ENCODE results near the gene NPAS3. TPM values are rescaled to one million over a fixed set of nuclear protein-coding genes. Genes with fewer than 3 reads are reported as not detected.

Gene NPAS3
- polyA plus RNA-seq, 2 of the 4 experiments (the other 2 are of a cell fraction): not detected

DNA sequence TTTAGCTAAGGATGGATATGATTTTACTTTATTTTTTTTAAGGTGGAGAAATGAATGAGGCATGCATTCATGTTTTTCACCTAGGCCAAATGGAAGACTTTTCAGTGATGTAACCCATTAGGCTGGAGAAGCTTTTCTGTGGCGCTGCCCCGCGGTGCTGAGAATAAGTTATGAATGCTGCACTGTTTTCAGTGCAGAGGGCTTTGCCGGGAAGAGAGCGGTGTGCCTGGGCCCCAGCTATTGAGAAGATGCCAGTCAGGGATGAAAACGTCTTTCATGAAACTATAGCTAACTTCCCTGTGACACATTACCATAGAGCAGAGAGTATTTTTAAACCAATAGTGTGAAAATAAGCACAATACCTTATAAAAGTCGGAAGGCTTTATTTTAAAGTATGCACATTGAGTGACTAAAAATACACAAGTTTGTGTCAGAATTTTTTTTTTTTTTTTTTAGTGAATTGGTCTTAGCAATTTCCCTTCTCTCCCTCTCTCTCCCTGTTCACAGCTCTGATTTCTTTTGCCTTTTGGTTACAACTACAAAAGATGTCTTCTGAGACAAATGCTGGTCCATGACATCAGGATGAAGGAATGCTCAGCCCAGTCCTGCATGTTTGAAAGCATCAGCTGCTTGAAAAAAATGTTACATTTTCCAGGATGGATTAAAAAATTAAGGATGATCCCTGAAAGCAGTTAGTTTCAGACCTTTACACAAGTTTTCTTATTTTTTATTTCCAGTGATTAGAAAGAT lies 48.3 kb downstream of the NPAS3 start:
- H3K9me3 ChIP-seq: no peaks in the 10 kb centered on the region
- WGBS (ENCODE audit: missing lambda C conversion rate): 64% methylated on average over 7 of the region's 7 CpGs
- H3K4me2 ChIP-seq: no peak overlapping the region
- H3K27ac ChIP-seq: no peak overlapping the region
- CTCF ChIA-PET: interaction anchor here (0.6 kb wide), 1 partner anchor 82 kb away, joined by 4 read pairs; no protein-coding TSS in a partner anchor
- H3K4me3 ChIP-seq: no peak overlapping the region
- TF ChIP-seq EHMT2 (IDR thresholded peaks at IDR 0.05; ENCODE audit: low read depth): no peak
- TF ChIP-seq, protein P1, sequence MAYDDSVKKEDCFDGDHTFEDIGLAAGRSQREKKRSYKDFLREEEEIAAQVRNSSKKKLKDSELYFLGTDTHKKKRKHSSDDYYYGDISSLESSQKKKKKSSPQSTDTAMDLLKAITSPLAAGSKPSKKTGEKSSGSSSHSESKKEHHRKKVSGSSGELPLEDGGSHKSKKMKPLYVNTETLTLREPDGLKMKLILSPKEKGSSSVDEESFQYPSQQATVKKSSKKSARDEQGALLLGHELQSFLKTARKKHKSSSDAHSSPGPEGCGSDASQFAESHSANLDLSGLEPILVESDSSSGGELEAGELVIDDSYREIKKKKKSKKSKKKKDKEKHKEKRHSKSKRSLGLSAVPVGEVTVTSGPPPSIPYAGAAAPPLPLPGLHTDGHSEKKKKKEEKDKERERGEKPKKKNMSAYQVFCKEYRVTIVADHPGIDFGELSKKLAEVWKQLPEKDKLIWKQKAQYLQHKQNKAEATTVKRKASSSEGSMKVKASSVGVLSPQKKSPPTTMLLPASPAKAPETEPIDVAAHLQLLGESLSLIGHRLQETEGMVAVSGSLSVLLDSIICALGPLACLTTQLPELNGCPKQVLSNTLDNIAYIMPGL (CRISPR knock-in tag; IDR thresholded peaks at IDR 0.05; ENCODE audit: borderline replicate concordance): no peak
- TF ChIP-seq NPAS2 (CRISPR knock-in tag; IDR thresholded peaks at IDR 0.05; ENCODE audit: borderline replicate concordance): no peak
- TF ChIP-seq JUNB (IDR thresholded peaks at IDR 0.05): no peak
- no peak for TF ChIP-seq ZC3H11A (IDR thresholded peaks at IDR 0.05)
- no peak for TF ChIP-seq HDAC2 (IDR thresholded peaks at IDR 0.05)
- TF ChIP-seq REST (IDR thresholded peaks at IDR 0.05): no peak
- TF ChIP-seq CEBPB (IDR thresholded peaks at IDR 0.05): no peak
- TF ChIP-seq FOXS1 (CRISPR knock-in tag; IDR thresholded peaks at IDR 0.05): no peak
- TF ChIP-seq CHD2 (IDR thresholded peaks at IDR 0.05; ENCODE audit: low read length, partially characterized antibody): no peak
- no peak for TF ChIP-seq TFCP2L1 (CRISPR knock-in tag; IDR thresholded peaks at IDR 0.05)
- no peak for TF ChIP-seq HOXB13 (CRISPR knock-in tag; IDR thresholded peaks at IDR 0.05; ENCODE audit: low read depth)
- TF ChIP-seq ZFP36 (IDR thresholded peaks at IDR 0.05; ENCODE audit: borderline replicate concordance, partially characterized antibody): no peak
- TF ChIP-seq EP300 (IDR thresholded peaks at IDR 0.05): no peak
- no peak for TF ChIP-seq KDM1A (IDR thresholded peaks at IDR 0.05; ENCODE audit: low read depth)
- no peak for TF ChIP-seq HEYL (CRISPR knock-in tag; IDR thresholded peaks at IDR 0.05)
- TF ChIP-seq GATA3 (IDR thresholded peaks at IDR 0.05; ENCODE audit: borderline replicate concordance): no peak
- TF ChIP-seq CBX2 (IDR thresholded peaks at IDR 0.05; ENCODE audit: borderline replicate concordance, low read depth): no peak
- no peak for TF ChIP-seq RARB (CRISPR knock-in tag; IDR thresholded peaks at IDR 0.05)
- no peaks in the 10 kb centered on the region for H3K4me1 ChIP-seq
- POLR2A ChIA-PET: no interaction called here
- no peak for FAIRE-seq
- ATAC-seq: no peak
- DNase-seq (ENCODE audit: low read depth in 1 of 2, low spot score in 1 of 2): no peak

- no peak for DNase-seq (ENCODE audit: low read depth in 1 of 2, low spot score in 1 of 2)
- Histone ChIP-seq H3K27ac (no peak overlapping the region), H3K4me1 (no peaks in the 10 kb centered on the region), H3K4me2 (no peak overlapping the region), H3K4me3 (no peak overlapping the region), H3K9me3 (no peaks in the 10 kb centered on the region)
- WGBS (ENCODE audit: missing lambda C conversion rate): 2% methylated on average over 4 of the region's 4 CpGs
- no peak for FAIRE-seq
- CTCF ChIA-PET: no interaction called here
- POLR2A ChIA-PET: no interaction called here
- no peak for ATAC-seq
- no peak for TF ChIP-seq RNF2 (IDR thresholded peaks at IDR 0.05; ENCODE audit: borderline replicate concordance, low read depth)
- TF ChIP-seq CBX2 (IDR thresholded peaks at IDR 0.05; ENCODE audit: borderline replicate concordance, low read depth): no peak
- no peak for TF ChIP-seq FOXS1 (CRISPR knock-in tag; IDR thresholded peaks at IDR 0.05)
- TF ChIP-seq SREBF2 (IDR thresholded peaks at IDR 0.05): no peak
- TF ChIP-seq GATA3 (IDR thresholded peaks at IDR 0.05; ENCODE audit: borderline replicate concordance): no peak
- no peak for TF ChIP-seq JUN (IDR thresholded peaks at IDR 0.05)
- no peak for TF ChIP-seq POLR2AphosphoS2 (conservative IDR thresholded peaks at IDR 0.05; ENCODE audit: low read length)
- TF ChIP-seq MAFK (IDR thresholded peaks at IDR 0.05; ENCODE audit: partially characterized antibody): no peak
- no peak for TF ChIP-seq KDM1A (IDR thresholded peaks at IDR 0.05; ENCODE audit: low read depth)
- no peak for TF ChIP-seq EP300 (IDR thresholded peaks at IDR 0.05)
- TF ChIP-seq KDM5A (IDR thresholded peaks at IDR 0.05): no peak
- no peak for TF ChIP-seq HOXB5 (CRISPR knock-in tag; IDR thresholded peaks at IDR 0.05)
- TF ChIP-seq, protein P2, sequence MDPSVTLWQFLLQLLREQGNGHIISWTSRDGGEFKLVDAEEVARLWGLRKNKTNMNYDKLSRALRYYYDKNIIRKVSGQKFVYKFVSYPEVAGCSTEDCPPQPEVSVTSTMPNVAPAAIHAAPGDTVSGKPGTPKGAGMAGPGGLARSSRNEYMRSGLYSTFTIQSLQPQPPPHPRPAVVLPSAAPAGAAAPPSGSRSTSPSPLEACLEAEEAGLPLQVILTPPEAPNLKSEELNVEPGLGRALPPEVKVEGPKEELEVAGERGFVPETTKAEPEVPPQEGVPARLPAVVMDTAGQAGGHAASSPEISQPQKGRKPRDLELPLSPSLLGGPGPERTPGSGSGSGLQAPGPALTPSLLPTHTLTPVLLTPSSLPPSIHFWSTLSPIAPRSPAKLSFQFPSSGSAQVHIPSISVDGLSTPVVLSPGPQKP (IDR thresholded peaks at IDR 0.05; ENCODE audit: low read depth, low read length): no peak
- no peak for TF ChIP-seq EHMT2 (IDR thresholded peaks at IDR 0.05; ENCODE audit: low read depth)
These were observed 53.0 kb downstream of the NPAS3 start for GRCh38 chr14:32991691-32992090.

All from A549 (cell line).